RWPE1 (cell line): Measurements from ENCODE around the gene LUC7L.
"Not testable (repeated sequence)": the region's sequence is repeated elsewhere in the genome, so short reads cannot be mapped to it uniquely, and the experiment has no call there.

ENCODE experiments used
- CTCF ChIA-PET: fragments of 350-600 bp; sonication (Branson Sonifier 250); formaldehyde crosslinking; extraction: SDS; loops from one replicate; lab custom pipeline; 2021; lab: Yijun Ruan, JAX
- POLR2A ChIA-PET: fragments of 400-600 bp; formaldehyde crosslinking; extraction: SDS; loops from one replicate; lab custom pipeline; 2020; ENCODE audit warnings: antibody characterized with exemption; ENCODE audit not compliant: low non-redundant PET; lab: Yijun Ruan, JAX
- DNase-seq: peaks from one replicate; pipeline ENCODE4 v3.0.0; 2012; ENCODE audit warnings: low spot score
- H3K27ac ChIP-seq: fragments of 450-650 bp; 2 replicates; pipeline ENCODE4 v1.5.1; 2017
- TF ChIP-seq, protein P1 (sequence below): fragments of 450-650 bp; conservative IDR thresholded peaks from 2 replicates; pipeline ENCODE4 v1.5.1; 2017; ENCODE audit warnings: low read depth, mild to moderate bottlenecking

Gene LUC7L

DNA sequence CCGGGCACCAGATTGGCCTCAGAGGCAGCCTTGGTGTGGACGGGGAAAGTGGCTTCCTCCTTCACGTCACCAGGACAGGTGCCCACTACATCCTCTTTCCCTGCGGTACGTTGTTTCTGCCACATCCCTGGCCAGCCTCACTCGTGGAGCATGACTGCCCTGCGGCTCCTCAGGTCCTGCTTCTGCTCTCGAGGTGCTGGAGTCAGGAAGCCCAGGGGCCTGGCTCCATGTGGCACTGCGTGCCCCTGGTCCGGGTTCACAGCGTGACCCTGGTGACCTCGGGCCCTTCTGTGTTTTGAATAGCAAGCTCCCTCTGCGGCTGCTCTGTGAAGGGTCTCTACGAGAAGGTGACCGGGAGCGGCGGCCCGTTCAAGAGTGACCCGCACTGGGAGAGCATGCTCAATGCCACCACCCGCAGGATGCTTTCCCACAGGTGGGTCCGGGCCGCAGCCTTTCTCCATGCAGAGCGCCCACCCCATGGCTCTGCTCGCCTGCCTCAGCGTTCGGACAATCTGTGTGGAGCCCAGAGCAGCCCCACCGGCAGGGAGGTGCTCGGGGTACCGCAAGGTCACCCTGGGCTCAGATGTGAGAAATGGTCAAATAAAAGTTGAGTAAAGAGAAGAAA lies 33.0 kb upstream of the LUC7L start:
- CTCF ChIA-PET = no interaction called here
- TF ChIP-seq, protein P1, sequence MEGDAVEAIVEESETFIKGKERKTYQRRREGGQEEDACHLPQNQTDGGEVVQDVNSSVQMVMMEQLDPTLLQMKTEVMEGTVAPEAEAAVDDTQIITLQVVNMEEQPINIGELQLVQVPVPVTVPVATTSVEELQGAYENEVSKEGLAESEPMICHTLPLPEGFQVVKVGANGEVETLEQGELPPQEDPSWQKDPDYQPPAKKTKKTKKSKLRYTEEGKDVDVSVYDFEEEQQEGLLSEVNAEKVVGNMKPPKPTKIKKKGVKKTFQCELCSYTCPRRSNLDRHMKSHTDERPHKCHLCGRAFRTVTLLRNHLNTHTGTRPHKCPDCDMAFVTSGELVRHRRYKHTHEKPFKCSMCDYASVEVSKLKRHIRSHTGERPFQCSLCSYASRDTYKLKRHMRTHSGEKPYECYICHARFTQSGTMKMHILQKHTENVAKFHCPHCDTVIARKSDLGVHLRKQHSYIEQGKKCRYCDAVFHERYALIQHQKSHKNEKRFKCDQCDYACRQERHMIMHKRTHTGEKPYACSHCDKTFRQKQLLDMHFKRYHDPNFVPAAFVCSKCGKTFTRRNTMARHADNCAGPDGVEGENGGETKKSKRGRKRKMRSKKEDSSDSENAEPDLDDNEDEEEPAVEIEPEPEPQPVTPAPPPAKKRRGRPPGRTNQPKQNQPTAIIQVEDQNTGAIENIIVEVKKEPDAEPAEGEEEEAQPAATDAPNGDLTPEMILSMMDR = no peak
- no peak for DNase-seq
- no peak overlapping the region for H3K27ac ChIP-seq
- POLR2A ChIA-PET = no interaction called here

DNA sequence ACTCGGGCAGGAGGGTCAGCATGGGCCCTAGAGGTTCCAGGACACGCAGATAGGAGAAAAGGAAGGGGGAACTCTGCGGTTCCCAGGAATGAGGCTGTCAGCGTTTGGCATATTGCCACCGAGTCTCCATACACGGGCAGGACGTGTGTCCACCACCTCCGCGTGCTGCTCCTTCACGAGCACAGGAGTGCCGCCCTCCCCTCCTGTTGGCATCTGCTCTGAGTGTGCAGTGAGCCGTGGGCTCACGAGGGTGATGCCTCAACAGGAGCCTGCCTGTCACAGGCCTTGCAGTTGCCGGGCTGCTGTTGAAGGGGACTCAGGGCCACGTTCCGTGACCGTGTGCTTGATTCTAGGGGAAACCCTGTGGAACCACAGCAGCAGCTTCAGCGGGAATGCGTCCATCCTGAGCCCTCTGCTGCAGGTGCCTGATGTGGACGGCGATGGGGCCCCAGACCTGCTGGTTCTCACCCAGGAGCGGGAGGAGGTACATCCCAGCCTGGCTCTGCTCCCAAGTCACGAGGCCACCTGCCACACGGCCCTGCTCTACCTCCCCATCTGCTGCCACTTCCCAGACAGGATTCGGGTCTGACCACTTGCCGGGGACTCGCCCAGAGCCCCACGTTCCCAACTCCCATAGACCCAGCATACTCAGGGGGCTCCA lies 31.9 kb upstream of the LUC7L start:
- CTCF ChIA-PET = no interaction called here
- no peak for DNase-seq
- POLR2A ChIA-PET = no interaction called here
- TF ChIP-seq, protein P1 = no peak
- H3K27ac ChIP-seq = no peak overlapping the region

DNA sequence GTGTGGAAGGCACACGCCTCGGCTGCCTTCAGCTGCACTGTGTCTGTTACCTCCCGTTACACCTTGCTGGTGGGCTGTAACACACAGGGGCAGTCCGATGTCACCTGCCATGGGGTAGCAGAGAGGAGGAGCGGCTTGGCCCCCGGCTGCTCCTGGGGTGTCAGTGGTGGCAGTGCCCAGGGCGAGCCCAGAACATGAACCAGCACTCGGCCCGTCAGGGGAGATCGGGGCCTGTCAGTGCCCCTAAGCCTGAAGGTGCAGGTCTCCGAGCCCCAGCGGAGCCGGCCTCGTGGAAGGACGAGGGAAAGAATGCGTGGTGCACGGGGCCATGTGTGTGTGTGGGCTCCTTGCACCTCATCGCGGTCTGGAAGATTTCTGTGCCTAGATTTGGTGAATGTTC lies 31.1 kb upstream of the LUC7L start:
- POLR2A ChIA-PET = no interaction called here
- no peak for DNase-seq
- H3K27ac ChIP-seq = no peak overlapping the region
- TF ChIP-seq, protein P1 = no peak
- CTCF ChIA-PET = interaction anchor here (0.6 kb wide), 1 partner anchor 15 kb away, joined by 3 read pairs; no protein-coding TSS in a partner anchor

DNA sequence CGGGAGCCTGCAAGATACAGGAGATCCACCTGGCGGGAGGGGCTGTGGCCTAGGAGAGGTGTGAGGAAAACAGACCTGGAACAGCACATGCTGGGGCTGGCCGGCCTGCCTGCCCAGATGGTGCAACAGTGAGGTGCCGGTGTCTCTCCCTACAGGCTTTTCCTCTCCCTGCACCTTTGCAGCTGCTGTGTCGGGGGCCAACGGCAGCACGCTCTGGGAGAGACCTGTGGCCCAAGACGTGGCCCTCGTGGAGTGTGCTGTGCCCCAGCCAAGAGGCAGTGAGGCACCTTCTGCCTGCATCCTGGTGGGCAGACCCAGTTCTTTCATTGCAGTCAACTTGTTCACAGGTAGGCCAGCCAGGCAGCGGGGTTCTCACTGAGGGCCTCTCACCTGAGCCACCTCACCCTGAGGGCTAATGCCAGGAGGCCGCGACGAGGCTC lies 30.6 kb upstream of the LUC7L start:
- TF ChIP-seq, protein P1 = no peak
- POLR2A ChIA-PET = no interaction called here
- no peak for DNase-seq
- H3K27ac ChIP-seq = no peak overlapping the region
- CTCF ChIA-PET = interaction anchor here (0.6 kb wide), 1 partner anchor 14 kb away, joined by 3 read pairs; no protein-coding TSS in a partner anchor

DNA sequence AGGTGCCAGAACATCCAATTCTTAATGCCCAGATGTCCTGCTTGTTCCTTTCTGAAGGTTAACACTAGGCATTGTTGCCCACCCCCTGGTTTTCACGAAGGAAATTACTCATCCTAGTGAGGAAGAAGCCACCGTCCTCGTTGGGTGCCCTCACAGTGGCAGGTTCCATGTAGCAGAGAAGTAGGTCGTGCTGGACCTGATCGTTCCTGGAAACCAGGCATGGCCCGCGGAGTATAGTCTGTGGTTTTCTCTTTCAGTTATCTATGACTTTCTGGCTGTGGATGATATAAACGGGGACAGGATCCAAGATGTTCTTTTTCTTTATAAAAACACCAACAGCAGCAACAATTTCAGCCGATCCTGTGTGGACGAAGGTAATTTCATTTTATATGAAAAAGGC lies 30.0 kb upstream of the LUC7L start:
- ChIA-PET POLR2A (no interaction called here), CTCF (no interaction called here)
- TF ChIP-seq, protein P1 = no peak
- H3K27ac ChIP-seq = no peak overlapping the region
- DNase-seq = no peak

DNA sequence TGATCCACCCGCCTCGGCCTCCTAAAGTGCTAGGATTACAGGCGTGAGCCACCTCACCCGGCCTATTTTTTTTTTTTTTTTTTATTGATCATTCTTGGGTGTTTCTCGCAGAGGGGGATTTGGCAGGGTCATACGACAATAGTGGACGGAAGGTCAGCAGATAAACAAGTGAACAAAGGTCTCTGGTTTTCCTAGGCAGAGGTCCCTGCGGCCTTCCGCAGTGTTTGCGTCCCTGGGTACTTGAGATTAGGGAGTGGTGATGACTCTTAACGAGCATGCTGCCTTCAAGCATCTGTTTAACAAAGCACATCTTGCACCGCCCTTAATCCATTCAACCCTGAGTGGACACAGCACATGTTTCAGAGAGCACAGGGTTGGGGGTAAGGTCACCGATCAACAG lies 28.8 kb upstream of the LUC7L start:
- POLR2A ChIA-PET, DNase-seq, CTCF ChIA-PET, H3K27ac ChIP-seq: not testable (repeated sequence)

DNA sequence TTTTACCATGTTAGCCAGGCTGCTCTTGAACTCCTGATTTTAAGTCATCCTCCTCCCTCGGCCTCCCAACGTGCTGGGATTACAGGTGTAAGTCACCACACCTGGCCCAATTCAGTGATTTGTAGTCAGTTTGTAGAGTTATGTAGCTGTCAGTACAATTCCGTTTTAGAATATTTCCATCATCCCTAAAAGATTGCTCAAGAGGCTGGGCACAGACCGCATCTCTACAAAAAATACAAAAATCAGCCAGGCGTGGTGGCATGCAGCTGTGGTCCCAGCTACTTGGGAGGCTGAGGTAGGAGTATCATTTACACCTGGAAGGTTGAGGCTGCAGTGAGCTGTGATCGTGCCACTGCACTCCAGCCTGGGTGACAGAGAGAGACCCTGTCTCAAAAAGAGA lies 25.9 kb upstream of the LUC7L start:
- DNase-seq = no peak
- POLR2A ChIA-PET = no interaction called here
- CTCF ChIA-PET = no interaction called here
- H3K27ac ChIP-seq = no peak overlapping the region
- TF ChIP-seq, protein P1 = no peak
